Measurements from ENCODE around the gene EDDM3A.
"Not testable (repeated sequence)": the region's sequence is repeated elsewhere in the genome, so short reads cannot be mapped to it uniquely, and the experiment has no call there.

The EDDM3A gene, protein sequence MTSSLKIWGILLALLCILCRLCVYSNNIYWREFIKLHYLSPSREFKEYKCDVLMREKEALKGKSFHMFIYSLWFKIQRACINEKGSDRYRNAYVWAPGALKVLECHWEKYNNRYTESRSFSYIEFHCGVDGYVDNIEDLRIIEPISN

DNA sequence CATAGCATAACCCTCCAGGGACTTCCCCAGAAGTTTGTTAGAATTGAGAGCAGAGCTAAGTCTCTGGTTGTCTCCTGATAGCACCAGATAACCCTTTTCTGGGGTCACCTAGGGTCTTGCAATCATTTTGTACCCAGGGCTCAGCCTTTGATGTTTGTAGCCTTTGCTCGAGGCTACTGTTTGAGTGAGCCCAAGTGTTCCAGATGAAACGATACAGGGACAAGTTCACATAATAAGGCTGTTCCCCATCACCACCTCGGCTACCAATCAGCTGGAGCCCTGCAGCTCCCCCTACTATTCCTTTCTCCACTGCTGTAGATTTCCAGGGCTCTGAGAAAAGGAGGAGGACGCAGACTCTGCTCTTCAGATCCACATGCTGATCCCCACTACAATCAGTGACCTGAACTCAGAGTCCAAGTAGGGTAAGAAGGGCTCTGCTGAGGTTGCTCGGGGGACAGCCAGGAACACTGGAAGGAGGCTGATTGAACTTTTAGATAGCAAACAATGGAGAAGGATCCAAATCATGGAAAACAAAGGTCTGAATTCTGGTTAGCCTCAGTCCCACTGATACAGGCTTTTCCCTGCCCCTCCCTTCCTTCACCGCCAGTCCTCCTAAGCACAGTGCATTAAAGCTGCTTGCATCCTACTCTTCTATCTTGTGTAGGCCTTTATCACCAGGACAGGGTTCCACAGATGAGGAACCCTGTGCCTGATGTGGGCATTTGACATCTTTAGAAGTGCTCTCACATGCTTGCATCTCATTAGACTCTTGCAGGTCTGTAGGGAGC, at the start of gene EDDM3A:
Gene EDDM3A, plus strand, starts transcription at position 317 of the 788 bp plus-strand sequence. CDS start 1,694 bp downstream, outside the sequence.
- Histone ChIP-seq H3K27me3 (ENCODE audit: control insufficient read depth, insufficient read depth, low read length) (no peaks in the 10 kb centered on the region), H3K36me3 (ENCODE audit: control insufficient read depth, insufficient read depth, low read length) (no peaks in the 10 kb centered on the region), H3K4me3 (ENCODE audit: low read depth, low read length) (no peak within 1 kb of the TSS), H3K9me3 (ENCODE audit: control insufficient read depth, insufficient read depth, low read length) (no peaks in the 10 kb centered on the region), H3K27ac (ENCODE audit: low read depth, low read length) (no peak within 1 kb of the TSS), H3K9ac (ENCODE audit: low read depth, low read length) (no peak within 1 kb of the TSS), H3K4me1 (ENCODE audit: control insufficient read depth, insufficient read depth, low read length) (no peaks in the 10 kb centered on the region)

DNA sequence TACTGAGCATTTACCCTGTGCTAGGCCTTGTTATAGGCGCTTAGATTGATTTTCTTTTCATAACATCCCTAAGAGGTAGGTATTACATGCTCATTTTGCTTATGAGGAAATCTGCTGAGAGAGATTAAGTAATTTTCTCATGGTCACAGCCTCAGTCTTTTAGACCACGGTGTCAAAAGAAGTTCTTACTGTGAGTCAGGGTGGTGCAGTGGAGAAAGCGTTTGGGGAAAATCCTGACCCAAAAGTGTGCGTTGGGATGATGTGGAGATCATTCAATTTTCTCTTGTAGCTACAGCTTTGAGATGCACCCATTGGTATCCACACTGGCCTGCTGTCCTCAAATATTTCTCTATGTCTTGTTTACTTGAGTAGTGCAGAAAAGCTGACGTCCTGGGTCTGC, 48.9 kb upstream of the EDDM3A start:
- 0 out of 2 replicates have a peak, but pooled peaks cover 4% of the 10 kb centered on the region for H3K9me3 ChIP-seq (ENCODE audit: control insufficient read depth, insufficient read depth, low read length)
- H3K4me3 ChIP-seq (ENCODE audit: low read depth, low read length): no peak overlapping the region
- H3K27ac ChIP-seq (ENCODE audit: low read depth, low read length): no peak overlapping the region
- no peak overlapping the region for H3K9ac ChIP-seq (ENCODE audit: low read depth, low read length)
- H3K4me1 ChIP-seq (ENCODE audit: control insufficient read depth, insufficient read depth, low read length): 0 out of 2 replicates have a peak, but pooled peaks cover 3% of the 10 kb centered on the region
- no peaks in the 10 kb centered on the region for H3K27me3 ChIP-seq (ENCODE audit: control insufficient read depth, insufficient read depth, low read length)
- H3K36me3 ChIP-seq (ENCODE audit: control insufficient read depth, insufficient read depth, low read length): no peaks in the 10 kb centered on the region

DNA sequence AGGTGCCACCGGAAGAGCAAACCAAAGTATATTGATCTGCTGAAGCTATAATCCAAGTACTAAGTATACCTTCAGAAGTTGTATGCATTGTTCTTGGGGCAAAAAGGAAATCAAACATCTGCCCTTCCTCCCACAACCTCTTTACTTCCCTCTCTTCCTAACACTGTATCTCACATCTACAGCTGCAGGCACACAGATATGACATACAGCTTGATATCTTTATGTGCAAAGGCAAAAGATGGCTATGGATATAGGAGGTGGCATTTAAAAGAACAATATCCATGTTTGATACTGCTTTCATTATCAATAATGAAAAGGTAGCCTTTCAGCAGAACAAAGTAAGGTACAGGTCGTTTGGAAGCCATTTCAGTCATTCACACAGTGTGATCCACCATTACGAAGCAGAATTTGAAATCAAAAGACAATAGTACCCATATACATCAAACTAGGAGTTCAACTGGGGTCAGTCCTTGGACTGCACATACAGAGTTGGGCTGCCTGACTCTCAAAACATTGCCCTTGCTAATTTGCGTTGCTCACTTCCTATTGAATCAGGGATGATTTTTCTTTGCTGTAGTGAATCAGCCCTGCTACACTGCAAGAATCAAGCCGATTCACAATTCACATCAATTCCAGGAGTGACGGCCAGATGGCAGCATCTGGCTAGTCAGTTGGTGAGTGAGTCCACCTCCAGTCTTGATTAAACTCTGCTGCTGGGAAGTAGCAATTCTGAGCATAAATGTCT, 48.2 kb upstream of the EDDM3A start:
- H3K27me3 ChIP-seq (ENCODE audit: control insufficient read depth, insufficient read depth, low read length): no peaks in the 10 kb centered on the region
- H3K9ac ChIP-seq (ENCODE audit: low read depth, low read length): no peak overlapping the region
- H3K4me3 ChIP-seq (ENCODE audit: low read depth, low read length): no peak overlapping the region
- H3K4me1 ChIP-seq (ENCODE audit: control insufficient read depth, insufficient read depth, low read length): 0 out of 2 replicates have a peak, but pooled peaks cover 3% of the 10 kb centered on the region
- no peak overlapping the region for H3K27ac ChIP-seq (ENCODE audit: low read depth, low read length)
- H3K36me3 ChIP-seq (ENCODE audit: control insufficient read depth, insufficient read depth, low read length): no peaks in the 10 kb centered on the region
- H3K9me3 ChIP-seq (ENCODE audit: control insufficient read depth, insufficient read depth, low read length): 0 out of 2 replicates have a peak, but pooled peaks cover 4% of the 10 kb centered on the region

DNA sequence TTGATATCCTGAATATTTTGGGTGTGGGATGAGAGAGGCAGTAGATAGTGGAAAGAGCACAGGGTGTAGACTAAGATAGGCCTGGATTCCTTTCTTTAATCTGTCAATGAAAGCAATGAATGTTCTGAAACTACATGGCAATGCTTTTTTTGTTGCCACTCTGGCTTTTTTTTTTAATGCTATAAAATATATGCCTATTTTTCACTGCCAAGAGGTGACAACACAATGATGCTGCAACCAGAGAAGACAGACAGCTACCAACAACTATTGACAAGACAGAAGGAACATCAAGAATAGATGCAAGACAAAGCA, 47.7 kb upstream of the EDDM3A start:
- Histone ChIP-seq H3K36me3 (ENCODE audit: control insufficient read depth, insufficient read depth, low read length) (no peaks in the 10 kb centered on the region), H3K27me3 (ENCODE audit: control insufficient read depth, insufficient read depth, low read length) (no peaks in the 10 kb centered on the region), H3K9me3 (ENCODE audit: control insufficient read depth, insufficient read depth, low read length) (0 out of 2 replicates have a peak, but pooled peaks cover 4% of the 10 kb centered on the region), H3K4me3 (ENCODE audit: low read depth, low read length) (no peak overlapping the region), H3K9ac (ENCODE audit: low read depth, low read length) (no peak overlapping the region), H3K27ac (ENCODE audit: low read depth, low read length) (no peak overlapping the region), H3K4me1 (ENCODE audit: control insufficient read depth, insufficient read depth, low read length) (0 out of 2 replicates have a peak, but pooled peaks cover 3% of the 10 kb centered on the region)

DNA sequence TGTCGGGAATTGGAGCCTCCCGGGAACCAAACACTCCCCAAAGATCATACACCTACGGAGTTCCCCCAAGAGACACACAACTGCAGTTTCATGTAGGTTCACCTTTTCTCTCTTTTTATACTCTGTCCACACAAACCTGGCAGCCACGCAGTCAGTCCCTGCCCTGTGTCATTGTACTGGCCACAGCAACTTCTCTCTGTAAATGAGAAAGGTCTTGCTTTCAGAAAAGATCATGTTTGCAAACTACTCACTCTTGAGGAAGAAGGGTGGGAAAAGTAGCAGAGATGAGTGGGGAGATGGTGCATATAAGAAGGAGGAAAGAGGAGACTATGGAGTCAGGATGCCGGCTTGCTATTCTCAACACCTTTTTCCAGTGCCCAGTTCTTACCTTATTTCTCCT, 46.8 kb upstream of the EDDM3A start:
- Histone ChIP-seq H3K4me3 (ENCODE audit: low read depth, low read length) (no peak overlapping the region), H3K9me3 (ENCODE audit: control insufficient read depth, insufficient read depth, low read length) (peaks cover 5% of the 10 kb centered on the region; the same call in 1 of the 2 replicates), H3K27me3 (ENCODE audit: control insufficient read depth, insufficient read depth, low read length) (no peaks in the 10 kb centered on the region), H3K27ac (ENCODE audit: low read depth, low read length) (no peak overlapping the region), H3K9ac (ENCODE audit: low read depth, low read length) (no peak overlapping the region), H3K36me3 (ENCODE audit: control insufficient read depth, insufficient read depth, low read length) (no peaks in the 10 kb centered on the region), H3K4me1 (ENCODE audit: control insufficient read depth, insufficient read depth, low read length) (0 out of 2 replicates have a peak, but pooled peaks cover 3% of the 10 kb centered on the region)

DNA sequence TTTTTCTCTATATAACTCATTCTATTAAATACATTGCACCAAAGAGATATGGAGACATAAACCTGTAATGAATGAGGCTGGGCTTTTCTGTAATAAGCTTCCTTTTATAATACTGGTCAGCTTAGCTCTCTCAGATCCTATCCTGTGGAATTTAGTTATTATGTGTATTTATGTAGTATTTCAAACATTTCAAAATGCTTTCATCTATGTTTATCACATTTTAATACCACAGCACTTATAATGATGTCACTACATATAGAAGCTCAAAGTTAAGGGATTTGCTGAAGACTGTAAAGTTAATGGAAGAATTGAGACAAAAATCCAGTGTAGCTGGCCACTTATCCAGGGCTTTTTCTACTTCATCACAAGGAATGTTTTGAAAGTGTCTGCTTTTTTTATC, 45.8 kb upstream of the EDDM3A start:
- H3K36me3 ChIP-seq (ENCODE audit: control insufficient read depth, insufficient read depth, low read length): no peaks in the 10 kb centered on the region
- H3K27me3 ChIP-seq (ENCODE audit: control insufficient read depth, insufficient read depth, low read length): no peaks in the 10 kb centered on the region
- 0 out of 2 replicates have a peak, but pooled peaks cover 3% of the 10 kb centered on the region for H3K4me1 ChIP-seq (ENCODE audit: control insufficient read depth, insufficient read depth, low read length)
- H3K4me3 ChIP-seq (ENCODE audit: low read depth, low read length): no peak overlapping the region
- H3K27ac ChIP-seq (ENCODE audit: low read depth, low read length): no peak overlapping the region
- no peak overlapping the region for H3K9ac ChIP-seq (ENCODE audit: low read depth, low read length)
- peaks cover 14% of the 10 kb centered on the region for H3K9me3 ChIP-seq (ENCODE audit: control insufficient read depth, insufficient read depth, low read length)

DNA sequence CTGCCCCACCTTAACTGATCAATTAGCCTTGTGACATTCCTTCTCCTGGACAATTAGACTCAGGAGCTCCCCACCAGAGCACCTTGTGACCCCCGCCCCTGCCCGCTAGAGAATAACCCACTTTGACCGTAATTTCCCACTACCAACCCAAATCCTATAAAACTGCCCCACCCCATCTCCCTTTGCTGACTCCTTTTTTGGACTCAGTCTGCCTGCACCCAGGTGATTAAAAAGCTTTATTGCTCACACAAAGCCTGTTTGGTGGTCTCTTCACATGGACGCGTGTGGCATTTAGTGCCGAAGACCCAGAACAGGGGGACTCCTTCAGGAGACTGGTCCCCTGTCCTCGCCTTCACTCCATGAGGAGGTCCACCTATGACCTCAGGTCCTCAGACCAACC, 44.7 kb upstream of the EDDM3A start:
- not testable (repeated sequence) for H3K9ac ChIP-seq (ENCODE audit: low read depth, low read length); H3K27ac ChIP-seq (ENCODE audit: low read depth, low read length); H3K4me3 ChIP-seq (ENCODE audit: low read depth, low read length); H3K27me3 ChIP-seq (ENCODE audit: control insufficient read depth, insufficient read depth, low read length); H3K36me3 ChIP-seq (ENCODE audit: control insufficient read depth, insufficient read depth, low read length); H3K4me1 ChIP-seq (ENCODE audit: control insufficient read depth, insufficient read depth, low read length)
- peaks cover 25% of the 10 kb centered on the region for H3K9me3 ChIP-seq (ENCODE audit: control insufficient read depth, insufficient read depth, low read length)

DNA sequence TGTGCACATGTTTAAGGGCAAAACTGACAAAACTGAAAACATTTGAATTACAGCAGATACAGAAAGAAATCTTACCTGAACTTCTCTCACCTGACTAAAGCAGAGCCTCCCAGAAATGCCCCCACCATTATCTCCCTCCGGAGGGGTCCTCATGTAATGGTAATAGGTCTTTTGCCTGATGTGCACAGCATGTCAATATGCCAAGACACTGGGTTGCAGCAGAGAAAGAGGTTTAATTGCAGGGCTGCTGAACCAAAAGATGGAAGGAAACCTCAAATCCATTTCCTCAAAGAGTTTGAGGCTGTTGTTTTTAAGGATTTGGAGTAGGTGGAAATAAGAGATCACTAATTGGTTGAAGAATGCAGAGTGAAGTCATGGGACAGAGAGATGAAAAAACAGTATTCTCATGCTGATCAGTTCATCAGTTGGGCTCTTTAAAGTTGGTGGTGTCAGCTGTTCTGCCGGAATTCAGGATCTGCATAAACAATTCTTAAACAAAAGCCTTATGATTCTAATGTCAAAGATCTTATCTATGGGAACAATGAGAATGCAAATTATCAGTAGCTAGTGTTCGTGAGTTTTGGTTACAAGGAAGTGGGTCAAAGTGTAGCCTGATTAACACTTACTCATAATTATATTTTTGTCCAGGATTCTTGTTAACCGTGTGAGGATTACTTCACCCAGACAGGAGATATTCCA, 38.9 kb upstream of the EDDM3A start:
- Histone ChIP-seq H3K9me3 (ENCODE audit: control insufficient read depth, insufficient read depth, low read length) (peaks cover 41% of the 10 kb centered on the region), H3K27ac (ENCODE audit: low read depth, low read length) (peak overlapping the region; percentile 95), H3K27me3 (ENCODE audit: control insufficient read depth, insufficient read depth, low read length) (no peaks in the 10 kb centered on the region), H3K36me3 (ENCODE audit: control insufficient read depth, insufficient read depth, low read length) (no peaks in the 10 kb centered on the region), H3K4me1 (ENCODE audit: control insufficient read depth, insufficient read depth, low read length) (peaks cover 13% of the 10 kb centered on the region; the same call in 1 of the 2 replicates), H3K4me3 (ENCODE audit: low read depth, low read length) (0 out of 2 replicates have a peak overlapping the region, but pooled peaks have one; percentile 23), H3K9ac (ENCODE audit: low read depth, low read length) (peak overlapping the region; percentile 30; the same call in 1 of the 2 replicates)

DNA sequence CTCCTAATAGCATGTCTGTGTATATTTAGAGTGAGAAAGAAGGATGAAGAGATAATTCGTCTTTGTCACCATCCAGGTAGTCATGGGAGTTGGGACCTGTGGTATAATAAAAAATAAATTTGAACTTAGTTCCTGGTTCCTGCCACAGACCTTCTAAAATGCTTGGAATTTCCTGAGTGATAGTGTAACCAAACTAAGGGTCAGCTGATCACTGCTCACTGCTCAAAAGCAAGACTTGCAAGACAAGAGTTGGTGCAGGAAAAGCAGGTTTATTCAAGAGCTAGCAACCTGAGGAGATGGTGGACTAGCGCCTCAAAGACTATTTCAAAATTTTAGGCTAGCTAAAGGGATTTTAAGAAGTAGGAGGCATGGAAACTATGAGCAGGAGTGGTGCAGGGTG, 38.1 kb upstream of the EDDM3A start:
- no peaks in the 10 kb centered on the region for H3K36me3 ChIP-seq (ENCODE audit: control insufficient read depth, insufficient read depth, low read length)
- H3K9me3 ChIP-seq (ENCODE audit: control insufficient read depth, insufficient read depth, low read length): peaks cover 41% of the 10 kb centered on the region
- no peaks in the 10 kb centered on the region for H3K27me3 ChIP-seq (ENCODE audit: control insufficient read depth, insufficient read depth, low read length)
- H3K9ac ChIP-seq (ENCODE audit: low read depth, low read length): no peak overlapping the region; the same call in 1 of the 2 replicates
- H3K4me3 ChIP-seq (ENCODE audit: low read depth, low read length): no peak overlapping the region
- H3K4me1 ChIP-seq (ENCODE audit: control insufficient read depth, insufficient read depth, low read length): peaks cover 13% of the 10 kb centered on the region; the same call in 1 of the 2 replicates
- H3K27ac ChIP-seq (ENCODE audit: low read depth, low read length): peak overlapping the region; percentile 95

DNA sequence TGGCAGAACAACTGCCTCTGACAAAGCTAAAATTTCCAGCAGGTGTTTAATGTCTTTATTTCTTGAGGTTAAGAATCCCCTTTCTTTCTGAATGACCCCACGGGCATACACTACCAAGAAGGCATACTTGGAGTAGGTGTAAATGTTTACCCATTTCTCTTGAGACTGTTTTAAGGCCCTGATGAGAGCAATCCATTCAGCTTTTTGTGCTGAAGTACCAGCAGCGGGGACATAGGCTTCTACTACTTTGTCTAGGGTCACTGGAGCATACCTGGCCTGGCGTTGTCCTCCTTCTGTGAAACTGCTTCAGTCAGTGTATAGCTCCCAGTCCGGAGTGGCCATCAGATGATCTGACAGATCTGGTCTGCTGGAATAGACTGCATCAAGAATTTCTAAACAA, 34.4 kb upstream of the EDDM3A start:
- Histone ChIP-seq H3K36me3 (ENCODE audit: control insufficient read depth, insufficient read depth, low read length) (no peaks in the 10 kb centered on the region), H3K9ac (ENCODE audit: low read depth, low read length) (no peak overlapping the region), H3K4me1 (ENCODE audit: control insufficient read depth, insufficient read depth, low read length) (peaks cover 13% of the 10 kb centered on the region; the same call in 1 of the 2 replicates), H3K4me3 (ENCODE audit: low read depth, low read length) (no peak overlapping the region), H3K9me3 (ENCODE audit: control insufficient read depth, insufficient read depth, low read length) (peaks cover 17% of the 10 kb centered on the region), H3K27me3 (ENCODE audit: control insufficient read depth, insufficient read depth, low read length) (no peaks in the 10 kb centered on the region), H3K27ac (ENCODE audit: low read depth, low read length) (no peak overlapping the region)

Measured in HUES48 (cell line).